ENCODE results near the gene HHIPL1.

Gene HHIPL1

GRCh38 chr14:99677231-99678140, 32.6 kb downstream of the HHIPL1 start:
- DNase-seq = no peak

GRCh38 chr14:99678198-99678597, 33.3 kb downstream of the HHIPL1 start:
- no peak for DNase-seq

DNA sequence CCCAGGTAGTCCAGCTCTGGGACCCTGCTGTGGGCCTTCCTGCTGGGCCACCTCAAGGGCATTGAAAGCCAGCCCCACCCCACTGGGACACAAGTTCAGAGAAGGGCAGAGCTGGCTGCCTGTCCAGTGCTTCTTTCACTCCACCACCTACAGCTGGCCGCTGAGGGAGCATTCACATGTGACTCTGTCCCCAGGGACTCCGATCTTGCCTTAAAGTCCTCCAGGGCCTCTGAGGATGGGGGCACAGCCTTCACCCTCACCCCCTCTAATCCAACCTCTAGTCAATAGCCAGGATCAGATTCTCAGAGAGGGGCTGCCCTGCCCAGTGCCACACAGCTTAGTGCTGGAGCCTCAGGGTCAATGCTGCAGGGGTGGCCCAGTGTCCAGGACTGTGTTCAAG, 34.2 kb downstream of the HHIPL1 start:
- DNase-seq = no peak

- no peak for DNase-seq
Observed at GRCh38 chr14:99679543-99679942, 34.6 kb downstream of the HHIPL1 start.

- DNase-seq = no peak
Observed at GRCh38 chr14:99679996-99680395, 35.1 kb downstream of the HHIPL1 start.

GRCh38 chr14:99681101-99681831, 36.3 kb downstream of the HHIPL1 start:
- DNase-seq = peak; percentile 70

DNA sequence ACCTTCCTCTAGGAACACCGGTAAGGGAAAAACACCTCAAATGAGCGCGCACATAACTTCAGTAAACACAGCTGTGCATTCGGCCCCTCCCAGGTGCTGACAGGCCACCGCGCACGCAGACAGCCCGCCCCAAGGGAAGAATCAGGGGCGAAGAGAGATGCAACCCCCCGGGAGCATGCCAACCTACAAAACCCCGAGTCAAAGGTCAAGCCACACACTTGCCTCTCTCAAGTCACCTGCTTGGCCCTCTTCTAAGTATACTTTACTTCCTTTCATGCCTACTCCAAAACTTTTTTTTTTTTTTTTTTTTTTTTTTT, 36.9 kb downstream of the HHIPL1 start:
- DNase-seq = no peak

DNA sequence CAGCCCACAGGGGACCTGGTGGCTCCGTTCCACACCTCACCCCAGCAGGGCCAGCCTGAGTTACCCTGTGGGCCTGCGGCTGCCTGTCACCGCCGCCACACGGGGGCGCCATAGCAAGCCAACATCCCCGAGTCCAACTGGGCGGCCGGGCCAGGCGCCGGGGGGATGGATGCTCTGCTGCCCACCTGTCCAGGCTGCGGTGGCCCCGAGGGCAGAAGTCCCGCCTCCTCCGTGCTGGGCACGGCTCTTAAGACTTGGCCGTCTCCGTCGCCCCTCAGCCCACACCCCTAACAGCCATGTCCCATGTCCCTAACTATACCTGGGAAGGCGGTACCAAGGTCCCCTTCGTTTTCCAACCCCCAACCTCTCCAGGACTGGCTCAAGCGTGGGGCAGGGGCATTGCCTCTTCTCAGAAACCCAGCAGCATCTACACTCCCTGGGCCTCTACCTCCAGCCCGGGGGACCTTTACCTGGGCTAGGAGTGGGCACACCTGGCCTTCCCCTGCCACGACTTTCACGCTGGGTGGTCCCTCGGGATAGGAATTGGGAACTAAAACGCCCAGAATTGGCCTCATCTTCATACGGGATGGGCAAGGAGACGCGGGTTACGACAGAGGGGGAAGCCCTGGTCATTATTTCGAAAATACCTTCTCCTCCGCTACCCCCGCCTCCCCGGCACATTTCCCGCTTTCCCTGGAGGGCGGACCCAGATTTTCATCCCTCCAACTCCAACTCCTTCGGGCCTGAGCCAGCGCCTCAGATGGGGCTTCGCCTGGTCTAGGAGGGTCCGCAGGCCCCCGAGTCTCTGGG, 38.1 kb downstream of the HHIPL1 start:
- peak; percentile 67 for DNase-seq

- DNase-seq = peak; percentile 99
Observed at GRCh38 chr14:99683619-99684409, 38.9 kb downstream of the HHIPL1 start, which contains the start of gene CYP46A1. Gene CYP46A1, plus strand, starts transcription at chr14:99684298. Its CDS starts 120 bp downstream, at chr14:99684418.

DNA sequence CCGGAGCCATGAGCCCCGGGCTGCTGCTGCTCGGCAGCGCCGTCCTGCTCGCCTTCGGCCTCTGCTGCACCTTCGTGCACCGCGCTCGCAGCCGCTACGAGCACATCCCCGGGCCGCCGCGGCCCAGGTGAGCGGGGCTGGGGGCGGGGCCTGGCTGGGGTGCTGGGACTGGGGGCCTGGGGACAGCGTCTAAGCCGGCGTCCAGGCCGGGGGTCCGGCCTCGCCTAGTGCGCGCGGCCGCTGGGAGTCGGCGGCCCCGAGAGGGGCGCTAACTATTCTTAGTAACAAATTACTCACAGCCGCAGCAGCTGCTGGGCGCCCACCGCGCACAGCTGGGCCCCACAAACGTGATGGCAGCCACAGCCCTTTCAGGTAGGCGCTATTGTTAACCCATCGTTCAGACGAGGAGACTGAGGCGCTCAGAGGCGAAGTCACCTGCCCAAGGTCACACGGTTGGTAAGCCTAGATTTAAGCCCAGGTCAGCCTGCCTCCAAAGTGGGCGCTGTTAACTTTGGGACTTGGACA, 39.5 kb downstream of the HHIPL1 start:
- no peak for DNase-seq

- DNase-seq = no peak
Observed at GRCh38 chr14:99685151-99685591, 40.2 kb downstream of the HHIPL1 start.

DNA sequence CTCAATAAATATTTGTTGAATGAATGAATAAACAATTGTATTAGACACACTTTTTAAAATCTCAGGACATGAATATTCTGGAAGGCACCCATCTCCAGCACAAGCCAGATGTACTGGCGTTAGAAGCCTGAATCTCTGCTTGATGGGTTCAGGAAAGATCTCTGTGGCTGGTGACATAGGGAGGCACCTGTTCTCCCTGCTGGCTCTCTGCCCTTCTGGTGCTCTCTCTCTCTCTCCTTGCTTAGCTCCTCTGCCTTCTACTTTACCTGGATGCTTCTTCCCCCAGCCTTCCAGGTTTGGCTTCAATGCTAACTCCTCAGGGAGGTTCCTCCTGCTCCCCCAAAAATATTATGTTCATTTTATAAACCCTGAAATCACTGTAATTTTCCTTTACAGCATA, 40.7 kb downstream of the HHIPL1 start:
- DNase-seq = no peak

- DNase-seq = no peak
Observed at GRCh38 chr14:99686557-99687283, 41.8 kb downstream of the HHIPL1 start.

DNA sequence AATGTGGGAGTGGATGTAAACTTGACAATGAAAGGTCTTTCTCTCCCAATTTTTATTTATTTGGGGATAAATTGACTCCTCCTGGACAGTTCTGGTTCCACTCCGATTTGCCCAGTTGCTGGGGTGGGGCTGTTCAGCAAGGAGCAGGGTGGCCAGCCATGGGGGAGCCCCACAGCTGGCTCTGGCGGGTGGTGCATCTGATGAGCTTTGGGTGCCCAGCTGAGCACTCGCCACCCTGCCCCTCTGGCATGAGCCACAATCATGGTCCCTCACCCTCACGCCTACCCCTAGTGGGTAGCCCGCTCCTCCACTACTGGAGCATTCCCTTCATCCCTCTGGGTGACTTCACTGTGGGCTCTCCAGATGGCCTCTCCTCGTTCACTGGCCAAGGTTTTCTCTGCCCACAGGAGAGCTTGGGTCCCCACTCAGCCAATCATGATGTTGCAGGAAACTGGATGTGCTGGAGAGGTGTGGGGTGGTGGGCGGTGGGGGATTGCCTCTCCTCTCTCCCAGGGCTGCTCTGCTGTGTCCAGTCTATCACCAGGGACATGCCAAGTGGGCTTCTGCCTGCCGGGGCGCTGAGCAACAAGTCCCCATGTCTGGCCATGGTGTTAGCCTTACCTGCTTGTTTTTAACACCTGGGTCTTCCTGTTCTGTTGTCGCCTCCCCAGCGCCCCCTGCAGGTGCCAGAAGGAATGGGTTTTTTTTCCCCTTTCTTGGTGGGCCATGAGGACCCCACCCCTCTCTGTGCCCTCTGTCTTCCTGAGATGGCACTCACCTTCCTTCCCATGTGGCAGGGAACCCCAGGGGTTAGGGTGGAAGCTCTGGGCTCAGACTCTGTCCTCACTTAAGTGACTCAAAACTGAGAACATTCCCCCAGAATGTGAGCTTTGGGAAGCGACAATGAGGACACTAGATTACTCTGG, 42.6 kb downstream of the HHIPL1 start:
- DNase-seq = no peak

DNA sequence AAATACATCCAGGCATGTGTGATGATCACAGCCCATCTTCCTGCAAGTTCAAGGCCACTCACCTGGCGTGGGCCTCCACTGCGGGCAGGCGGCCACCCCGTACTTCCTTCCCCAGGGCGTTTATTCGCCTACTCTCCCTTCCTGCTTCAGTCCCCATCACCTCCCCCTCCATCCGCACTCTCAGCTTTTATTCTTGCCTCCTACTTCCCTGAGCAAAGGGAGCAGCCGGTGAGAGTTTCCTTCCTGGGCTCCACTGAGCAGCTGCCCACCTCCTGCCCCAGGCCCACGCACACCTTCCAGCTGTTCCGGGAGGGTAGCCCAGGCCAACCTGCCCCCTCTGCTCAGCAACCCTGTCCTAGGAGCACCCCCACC, 43.3 kb downstream of the HHIPL1 start:
- no peak for DNase-seq

GRCh38 chr14:99688629-99689028, 43.7 kb downstream of the HHIPL1 start:
- DNase-seq = no peak

DNA sequence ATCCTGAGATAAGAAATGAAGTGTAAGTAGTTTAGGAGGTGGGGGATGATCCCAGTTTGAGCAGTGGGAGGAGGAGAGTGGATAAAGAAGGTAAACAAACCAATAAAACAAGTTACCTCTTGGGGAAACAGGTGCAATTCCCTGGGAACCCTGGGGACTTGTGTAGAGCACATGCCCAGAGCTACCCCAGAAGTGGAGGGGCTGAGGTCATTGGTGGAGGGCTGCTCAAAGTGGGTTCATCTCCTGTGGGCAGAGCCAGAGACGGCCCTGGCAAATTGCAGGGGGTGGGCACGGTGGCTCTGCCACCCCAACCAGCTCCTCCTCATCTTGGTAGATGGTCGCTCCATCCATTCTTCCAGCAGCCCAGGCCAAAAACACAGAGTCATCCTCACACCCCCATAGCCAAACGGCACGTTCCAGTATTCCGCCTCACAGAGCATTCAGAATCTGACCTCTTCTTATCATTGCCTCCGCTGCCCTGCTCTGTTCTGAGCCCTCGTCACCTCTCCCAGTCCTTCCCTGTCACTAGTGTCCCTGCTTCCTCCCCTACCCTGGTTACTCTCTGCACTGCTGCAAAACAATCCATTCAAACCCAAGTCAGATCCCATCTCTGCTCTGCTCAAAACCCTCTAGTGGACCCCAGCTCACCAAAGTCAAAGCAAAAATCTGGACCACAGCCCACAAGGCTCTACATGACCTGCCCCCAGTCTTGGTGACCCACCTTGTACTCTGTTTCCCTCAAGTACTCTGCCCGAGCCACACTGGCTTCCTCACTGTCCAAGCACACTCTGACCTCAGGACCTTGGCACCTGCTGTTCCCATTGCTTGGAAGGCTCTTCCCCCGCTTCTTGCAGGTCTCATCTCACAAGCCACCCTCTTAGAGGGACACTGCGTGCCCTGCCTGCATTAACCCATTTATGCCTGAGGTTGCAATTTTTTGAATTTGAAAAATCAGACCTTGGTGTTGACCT, 44.6 kb downstream of the HHIPL1 start:
- DNase-seq = no peak

GRCh38 chr14:99690636-99691035, 45.7 kb downstream of the HHIPL1 start:
- DNase-seq = no peak

All from NCI-H1105 (cell line).